HG02884 (cell line): ENCODE measurements around the gene ARRB1.

Experiments used
- ATAC-seq: cut with Tn5 transposase; IDR thresholded peaks from one replicate; pipeline ENCODE4 v1.9.1; 2021; ENCODE audit warnings: mild to moderate bottlenecking, moderate library complexity; ENCODE audit not compliant: unreplicated experiment

Gene ARRB1

GRCh38 chr11:75303544-75304224 is 47.8 kb downstream of the ARRB1 start:
- ATAC-seq: no peak

GRCh38 chr11:75302371-75302770 is 49.1 kb downstream of the ARRB1 start:
- ATAC-seq: no peak

- no peak for ATAC-seq
These were observed 49.7 kb downstream of the ARRB1 start for GRCh38 chr11:75301601-75302345.

GRCh38 chr11:75301131-75301530 is 50.3 kb downstream of the ARRB1 start:
- ATAC-seq: no peak

- no peak for ATAC-seq
These were observed 52.5 kb downstream of the ARRB1 start for GRCh38 chr11:75298976-75299260.

- ATAC-seq: no peak
These were observed 53.1 kb downstream of the ARRB1 start for GRCh38 chr11:75298191-75298975.

GRCh38 chr11:75293903-75294302 is 57.6 kb downstream of the ARRB1 start:
- no peak for ATAC-seq

GRCh38 chr11:75292943-75293342 is 58.5 kb downstream of the ARRB1 start:
- ATAC-seq: no peak

GRCh38 chr11:75291741-75292140 is 59.7 kb downstream of the ARRB1 start:
- ATAC-seq: no peak

- no peak for ATAC-seq
These were observed 61.5 kb downstream of the ARRB1 start for GRCh38 chr11:75289919-75290318.

- ATAC-seq: no peak
These were observed 62.0 kb downstream of the ARRB1 start for GRCh38 chr11:75289511-75289760.

- no peak for ATAC-seq
These were observed 63.9 kb downstream of the ARRB1 start for GRCh38 chr11:75287579-75287978.

- ATAC-seq: no peak
These were observed 64.5 kb downstream of the ARRB1 start for GRCh38 chr11:75286826-75287465.

GRCh38 chr11:75285776-75286360 is 65.6 kb downstream of the ARRB1 start:
- ATAC-seq: no peak

- ATAC-seq: no peak
These were observed 68.0 kb downstream of the ARRB1 start for GRCh38 chr11:75283391-75283931.

- no peak for ATAC-seq
These were observed 69.9 kb downstream of the ARRB1 start for GRCh38 chr11:75281469-75282095.

GRCh38 chr11:75280770-75281468 is 70.5 kb downstream of the ARRB1 start:
- ATAC-seq: no peak

GRCh38 chr11:75280227-75280701 is 71.2 kb downstream of the ARRB1 start:
- ATAC-seq: no peak

GRCh38 chr11:75279273-75279672 is 72.2 kb downstream of the ARRB1 start:
- ATAC-seq: no peak
